ENCODE data around the gene SCN9A.

The SCN9A gene

DNA sequence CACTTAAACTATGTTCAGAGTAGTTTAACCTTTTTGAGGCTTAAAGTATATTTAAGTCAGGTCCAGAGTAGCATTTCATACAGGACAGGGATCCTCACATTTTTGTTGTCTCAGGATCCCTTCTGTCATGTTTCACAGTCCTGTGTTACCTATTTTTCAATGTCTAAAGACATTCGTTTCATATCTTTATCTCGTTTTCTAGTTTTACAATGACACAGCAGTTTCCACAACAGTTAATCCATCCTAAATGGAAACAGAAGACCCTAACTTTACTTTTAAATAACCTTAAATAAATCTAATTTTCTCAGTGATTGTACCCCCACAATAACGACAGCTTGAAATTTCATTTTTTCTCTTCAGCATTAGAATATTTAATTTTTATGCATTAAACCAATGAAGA, 17.3 kb upstream of the SCN9A start:
- CTCF ChIA-PET = interaction anchor here (0.7 kb wide), 1 partner anchor 9 kb away, joined by 3 read pairs; no protein-coding TSS in a partner anchor
- Histone ChIP-seq H3K27ac (ENCODE audit: extremely low read depth, low read depth, low read length) (no peak overlapping the region), H3K36me3 (ENCODE audit: control insufficient read depth in 2 of 2, insufficient read depth in 1 of 2, low read length in 2 of 2) (no peaks in the 10 kb centered on the region), H3K4me3 (ENCODE audit: low read depth, low read length) (no peak overlapping the region), H3K4me1 (ENCODE audit: control insufficient read depth, insufficient read depth, low read length) (no peaks in the 10 kb centered on the region), H3K9me3 (ENCODE audit: control insufficient read depth, insufficient read depth, low read depth, low read length) (no peaks in the 10 kb centered on the region)
- TF ChIP-seq ZNF785 (tag by site-specific recombination; IDR thresholded peaks at IDR 0.05) = no peak
- TF ChIP-seq ZEB2 (tag by site-specific recombination; IDR thresholded peaks at IDR 0.05) = no peak
- no peak for TF ChIP-seq ZBTB26 (tag by site-specific recombination; optimal IDR thresholded peaks at IDR 0.05)
- TF ChIP-seq ZNF16 (tag by site-specific recombination; IDR thresholded peaks at IDR 0.05; ENCODE audit: low read depth) = no peak
- TF ChIP-seq SETDB1 (IDR thresholded peaks at IDR 0.05; ENCODE audit: insufficient read length, low read length) = no peak
- TF ChIP-seq ZNF654 (tag by site-specific recombination; IDR thresholded peaks at IDR 0.05; ENCODE audit: low read depth) = no peak
- POLR2A ChIA-PET = no interaction called here

DNA sequence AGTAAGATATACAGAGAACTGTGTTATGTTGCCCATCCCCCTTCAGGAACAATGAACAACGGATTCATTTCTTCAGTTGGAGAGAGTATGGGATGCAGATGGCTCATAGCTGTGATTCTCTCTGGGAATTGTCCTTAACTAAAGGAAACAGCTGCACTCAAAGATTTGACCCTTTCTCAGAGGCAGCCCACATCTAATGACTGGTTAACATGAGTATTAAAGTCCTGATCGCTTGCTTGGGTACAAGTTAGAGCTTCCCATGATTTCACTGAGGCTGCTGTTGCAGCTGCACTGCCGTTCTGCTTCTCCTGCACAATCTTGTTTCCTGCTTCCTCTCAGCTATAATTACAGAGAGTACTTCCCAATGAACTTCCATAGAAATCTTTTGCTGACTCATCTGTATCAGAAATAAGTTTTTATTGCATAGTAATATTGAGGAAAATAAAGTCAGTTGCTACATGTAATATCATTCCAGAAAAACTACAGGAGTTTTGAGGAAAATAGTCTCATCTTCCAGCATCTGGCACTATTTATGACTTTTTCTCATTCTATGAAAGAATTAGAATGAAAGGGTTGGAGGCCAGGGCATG, 12.8 kb upstream of the SCN9A start:
- H3K4me1 ChIP-seq (ENCODE audit: control insufficient read depth, insufficient read depth, low read length) = no peaks in the 10 kb centered on the region
- no peak for TF ChIP-seq ZSCAN23 (tag by site-specific recombination; IDR thresholded peaks at IDR 0.05)
- no peak for TF ChIP-seq ZNF530 (tag by site-specific recombination; IDR thresholded peaks at IDR 0.05; ENCODE audit: low read depth)
- TF ChIP-seq BCL11B (tag by site-specific recombination; IDR thresholded peaks at IDR 0.05; ENCODE audit: low read depth) = no peak
- TF ChIP-seq ZNF37A (tag by site-specific recombination; IDR thresholded peaks at IDR 0.05) = no peak
- no peak for TF ChIP-seq ZNF362 (tag by site-specific recombination; IDR thresholded peaks at IDR 0.05)
- TF ChIP-seq ZNF426 (tag by site-specific recombination; IDR thresholded peaks at IDR 0.05) = no peak
- TF ChIP-seq IKZF3 (tag by site-specific recombination; IDR thresholded peaks at IDR 0.05) = no peak
- TF ChIP-seq ZFP41 (tag by site-specific recombination; IDR thresholded peaks at IDR 0.05; ENCODE audit: borderline replicate concordance) = no peak
- no peak for TF ChIP-seq ZNF600 (tag by site-specific recombination; IDR thresholded peaks at IDR 0.05)
- TF ChIP-seq ZNF266 (tag by site-specific recombination; IDR thresholded peaks at IDR 0.05; ENCODE audit: low read depth) = no peak
- no peaks in the 10 kb centered on the region for H3K36me3 ChIP-seq (ENCODE audit: control insufficient read depth in 2 of 2, insufficient read depth in 1 of 2, low read length in 2 of 2)
- no peak overlapping the region for H3K4me3 ChIP-seq (ENCODE audit: low read depth, low read length)
- CTCF ChIA-PET = interaction anchor here (0.6 to 1.4 kb wide), 2 partner anchors 27 to 30 kb away, joined by 4 to 7 read pairs; no protein-coding TSS in a partner anchor
- H3K9me3 ChIP-seq (ENCODE audit: control insufficient read depth, insufficient read depth, low read depth, low read length) = no peaks in the 10 kb centered on the region
- POLR2A ChIA-PET = no interaction called here
- no peak overlapping the region for H3K27ac ChIP-seq (ENCODE audit: extremely low read depth, low read depth, low read length)

- Histone ChIP-seq H3K27ac (ENCODE audit: extremely low read depth, low read depth, low read length) (no peak overlapping the region), H3K4me3 (ENCODE audit: low read depth, low read length) (no peak overlapping the region), H3K4me1 (ENCODE audit: control insufficient read depth, insufficient read depth, low read length) (no peaks in the 10 kb centered on the region), H3K9me3 (ENCODE audit: control insufficient read depth, insufficient read depth, low read depth, low read length) (no peaks in the 10 kb centered on the region), H3K36me3 (ENCODE audit: control insufficient read depth in 2 of 2, insufficient read depth in 1 of 2, low read length in 2 of 2) (no peaks in the 10 kb centered on the region)
- POLR2A ChIA-PET = interaction anchor here (0.6 to 1.6 kb wide), 2 partner anchors 10 to 18 kb away, joined by 3 to 8 read pairs; partner anchors contain the start of gene SCN9A
- CTCF ChIA-PET = interaction anchor here (0.5 to 2.6 kb wide), 15 partner anchors 10 to 1609 kb away, joined by 3 to 21 read pairs (median 5); partner anchors contain the start of gene SCN9A
- TF ChIP-seq ZNF561 (tag by site-specific recombination; IDR thresholded peaks at IDR 0.05; ENCODE audit: borderline replicate concordance) (no peak), ZNF747 (tag by site-specific recombination; IDR thresholded peaks at IDR 0.05) (no peak), ZNF324 (tag by site-specific recombination; IDR thresholded peaks at IDR 0.05) (no peak), OVOL3 (tag by site-specific recombination; IDR thresholded peaks at IDR 0.05) (no peak), ZNF544 (tag by site-specific recombination; IDR thresholded peaks at IDR 0.05) (no peak), WT1 (tag by site-specific recombination; IDR thresholded peaks at IDR 0.05) (no peak), ZEB2 (tag by site-specific recombination; IDR thresholded peaks at IDR 0.05) (no peak), ZNF677 (tag by site-specific recombination; IDR thresholded peaks at IDR 0.05) (no peak), ZNF202 (tag by site-specific recombination; IDR thresholded peaks at IDR 0.05; ENCODE audit: borderline replicate concordance) (no peak), ZNF776 (tag by site-specific recombination; IDR thresholded peaks at IDR 0.05; ENCODE audit: borderline replicate concordance) (no peak), ZNF26 (tag by site-specific recombination; IDR thresholded peaks at IDR 0.05) (no peak), ZNF362 (tag by site-specific recombination; IDR thresholded peaks at IDR 0.05) (no peak), ZNF248 (tag by site-specific recombination; IDR thresholded peaks at IDR 0.05) (no peak), SCRT1 (tag by site-specific recombination; IDR thresholded peaks at IDR 0.05; ENCODE audit: borderline replicate concordance) (no peak)
These were observed 9.6 kb upstream of the SCN9A start for GRCh38 chr2:166385313-166385712.
